KMS-11 (cell line): Measurements from ENCODE around the gene TSPO.

Experiments used
- H2AFZ ChIP-seq: fragments of 200-600 bp; sonication (generic); 2 replicates; pipeline ENCODE4 v1.6.1; 2016; ENCODE audit warnings: antibody characterized with exemption, mixed run types, low read depth
- H3K27ac ChIP-seq: fragments of 200-600 bp; sonication (generic); 2 replicates; pipeline ENCODE4 v1.6.1; 2016; ENCODE audit warnings: mild to moderate bottlenecking, mixed run types
- H3K27me3 ChIP-seq: fragments of 200-600 bp; sonication (generic); 2 replicates; pipeline ENCODE4 v1.6.1; 2017; ENCODE audit warnings: mild to moderate bottlenecking, low read depth, mixed run types, moderate library complexity; ENCODE audit not compliant: insufficient read depth
- H3K36me3 ChIP-seq: fragments of 200-600 bp; sonication (generic); 2 replicates; pipeline ENCODE4 v1.6.1; 2017; ENCODE audit warnings: mild to moderate bottlenecking, mixed run types; ENCODE audit not compliant: insufficient read depth
- H3K4me1 ChIP-seq: fragments of 200-600 bp; sonication (generic); 2 replicates; pipeline ENCODE4 v1.6.1; 2016; ENCODE audit warnings: mild to moderate bottlenecking, low read depth, mixed run types; ENCODE audit not compliant: poor library complexity, severe bottlenecking
- H3K4me2 ChIP-seq: fragments of 200-600 bp; sonication (generic); 2 replicates; pipeline ENCODE4 v1.7.0; 2016; ENCODE audit warnings: mild to moderate bottlenecking, mixed run types
- H3K4me3 ChIP-seq: fragments of 200-600 bp; sonication (generic); IDR thresholded peaks from 2 replicates; pipeline ENCODE4 v1.6.1; 2017; ENCODE audit warnings: low read depth, low read length, mixed read lengths; ENCODE audit not compliant: insufficient read depth
- H3K79me2 ChIP-seq: fragments of 200-600 bp; sonication (generic); 2 replicates; pipeline ENCODE4 v1.6.1; 2016; ENCODE audit warnings: low read depth, mixed run types; ENCODE audit not compliant: insufficient read depth
- H3K9ac ChIP-seq: fragments of 200-600 bp; sonication (generic); 2 replicates; pipeline ENCODE4 v1.6.1; 2016; ENCODE audit warnings: mild to moderate bottlenecking, mixed run types
- H4K20me1 ChIP-seq: fragments of 200-600 bp; sonication (generic); 2 replicates; pipeline ENCODE4 v1.6.1; 2016; ENCODE audit warnings: mild to moderate bottlenecking, mixed run types; ENCODE audit not compliant: insufficient read depth
- TF ChIP-seq, protein P1 (sequence below): fragments of 200-600 bp; sonication (generic); conservative IDR thresholded peaks from 2 replicates; pipeline ENCODE4 v1.6.1; 2017; ENCODE audit warnings: low read depth, mild to moderate bottlenecking, antibody characterized with exemption, low read length, moderate library complexity, mixed read lengths

Gene TSPO

DNA sequence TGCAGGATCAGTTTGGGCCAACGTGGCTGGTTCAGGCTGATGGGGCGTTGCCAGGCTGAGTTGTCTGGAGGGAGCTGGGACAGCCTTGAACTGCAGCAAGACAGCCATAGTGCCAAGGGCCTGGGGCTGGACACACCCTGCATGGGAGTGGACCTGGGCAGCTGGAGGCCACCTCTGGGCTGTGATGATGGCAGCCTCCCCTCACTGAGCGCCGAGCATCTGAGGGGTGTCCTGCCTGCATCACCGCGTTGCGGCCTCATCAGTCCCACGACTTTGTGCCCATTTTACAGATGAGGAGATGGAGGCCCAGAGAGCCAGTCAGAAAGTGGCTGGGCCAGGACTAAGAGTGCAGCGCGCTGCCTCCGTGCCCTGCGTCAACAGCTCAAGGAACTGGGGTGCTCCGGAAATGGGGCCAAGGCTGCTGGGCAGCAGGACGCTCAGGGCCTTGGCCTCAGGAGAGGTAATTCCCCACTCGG, 590 bp upstream of the TSPO start:
- Histone ChIP-seq H3K36me3 (no peaks in the 10 kb centered on the region), H2AFZ (peak overlapping the region; percentile 90), H3K27ac (no peak overlapping the region), H3K4me2 (peak overlapping the region; percentile 73), H3K9ac (no peak overlapping the region; the same call in 1 of the 2 replicates), H3K79me2 (peaks cover 4% of the 10 kb centered on the region; the same call in 1 of the 2 replicates), H3K27me3 (no peaks in the 10 kb centered on the region), H4K20me1 (no peaks in the 10 kb centered on the region), H3K4me1 (peaks cover 37% of the 10 kb centered on the region), H3K4me3 (no peak overlapping the region)
- TF ChIP-seq, protein P1, sequence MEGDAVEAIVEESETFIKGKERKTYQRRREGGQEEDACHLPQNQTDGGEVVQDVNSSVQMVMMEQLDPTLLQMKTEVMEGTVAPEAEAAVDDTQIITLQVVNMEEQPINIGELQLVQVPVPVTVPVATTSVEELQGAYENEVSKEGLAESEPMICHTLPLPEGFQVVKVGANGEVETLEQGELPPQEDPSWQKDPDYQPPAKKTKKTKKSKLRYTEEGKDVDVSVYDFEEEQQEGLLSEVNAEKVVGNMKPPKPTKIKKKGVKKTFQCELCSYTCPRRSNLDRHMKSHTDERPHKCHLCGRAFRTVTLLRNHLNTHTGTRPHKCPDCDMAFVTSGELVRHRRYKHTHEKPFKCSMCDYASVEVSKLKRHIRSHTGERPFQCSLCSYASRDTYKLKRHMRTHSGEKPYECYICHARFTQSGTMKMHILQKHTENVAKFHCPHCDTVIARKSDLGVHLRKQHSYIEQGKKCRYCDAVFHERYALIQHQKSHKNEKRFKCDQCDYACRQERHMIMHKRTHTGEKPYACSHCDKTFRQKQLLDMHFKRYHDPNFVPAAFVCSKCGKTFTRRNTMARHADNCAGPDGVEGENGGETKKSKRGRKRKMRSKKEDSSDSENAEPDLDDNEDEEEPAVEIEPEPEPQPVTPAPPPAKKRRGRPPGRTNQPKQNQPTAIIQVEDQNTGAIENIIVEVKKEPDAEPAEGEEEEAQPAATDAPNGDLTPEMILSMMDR, result no peak

DNA sequence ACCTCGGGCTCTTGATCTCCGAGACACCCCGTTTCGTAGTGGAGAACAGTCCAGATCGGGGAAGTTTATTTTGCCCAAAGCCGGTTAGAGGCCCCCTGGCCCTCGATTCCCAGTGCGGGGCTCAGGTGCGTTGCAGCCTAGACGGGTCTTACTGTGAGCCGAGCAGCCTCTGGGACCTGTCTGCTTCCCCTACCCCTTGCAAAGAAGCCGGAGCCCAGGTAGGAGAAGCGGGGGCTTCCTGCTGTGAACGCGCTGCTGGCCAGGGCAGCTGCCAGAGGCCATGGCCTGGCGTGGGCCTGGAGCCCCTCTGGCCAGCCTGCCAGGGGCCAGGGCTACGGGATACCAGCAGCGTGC, 621 bp downstream of the TSPO start:
- Histone ChIP-seq H3K9ac (peak overlapping the region; percentile 66), H3K4me2 (peak overlapping the region; percentile 73), H3K27ac (peak overlapping the region; percentile 31; the same call in 1 of the 2 replicates), H4K20me1 (no peaks in the 10 kb centered on the region), H3K4me1 (peaks cover 33% of the 10 kb centered on the region), H2AFZ (peak overlapping the region; percentile 90), H3K36me3 (no peaks in the 10 kb centered on the region), H3K4me3 (no peak overlapping the region), H3K79me2 (peaks cover 4% of the 10 kb centered on the region; the same call in 1 of the 2 replicates), H3K27me3 (no peaks in the 10 kb centered on the region)
- TF ChIP-seq, protein P1, result no peak

DNA sequence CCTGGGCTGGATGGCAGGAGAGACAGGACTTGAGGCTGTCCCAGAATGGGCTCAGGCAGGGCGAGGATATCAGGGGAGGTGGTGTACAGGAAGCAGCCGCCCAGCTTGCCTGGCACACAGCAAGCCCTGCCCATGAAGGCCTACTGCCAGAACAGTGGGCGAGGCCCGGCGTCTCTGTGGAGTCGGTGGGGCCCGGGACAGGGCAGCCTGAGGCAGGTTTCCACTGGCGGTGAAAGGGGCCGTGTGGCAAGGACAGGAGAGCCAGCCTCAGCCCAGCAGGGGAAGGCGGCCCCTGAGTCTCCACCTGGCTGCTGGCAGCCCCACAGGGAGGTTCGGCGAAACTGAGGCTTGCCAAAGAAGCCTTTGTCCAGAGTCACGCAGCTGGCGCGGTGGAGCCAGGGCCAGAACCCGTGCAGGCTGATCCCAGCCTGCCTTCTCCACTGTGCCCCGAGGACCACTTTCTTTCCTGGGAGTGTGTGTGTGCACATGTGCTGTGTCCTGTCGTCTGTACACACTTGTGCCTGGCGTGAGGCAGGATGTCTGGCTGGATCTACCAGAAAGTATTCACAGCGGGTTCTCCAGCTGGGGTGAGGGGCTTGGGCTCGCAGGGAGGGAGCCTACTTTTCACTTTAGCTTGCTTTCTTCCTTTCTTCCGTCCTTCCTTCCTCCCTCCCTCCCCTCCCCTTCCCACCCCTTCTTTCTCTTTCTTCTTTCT, 1.2 kb downstream of the TSPO start:
- no peak overlapping the region for H3K4me3 ChIP-seq
- H2AFZ ChIP-seq, result peak overlapping the region; percentile 90
- TF ChIP-seq, protein P1, result no peak
- H3K4me2 ChIP-seq, result peak overlapping the region; percentile 73
- H3K36me3 ChIP-seq, result no peaks in the 10 kb centered on the region
- peaks cover 28% of the 10 kb centered on the region for H3K4me1 ChIP-seq
- peak overlapping the region; percentile 66 for H3K9ac ChIP-seq
- no peaks in the 10 kb centered on the region for H4K20me1 ChIP-seq
- H3K27ac ChIP-seq, result peak overlapping the region; percentile 31; the same call in 1 of the 2 replicates
- H3K79me2 ChIP-seq, result peaks cover 4% of the 10 kb centered on the region; the same call in 1 of the 2 replicates
- no peaks in the 10 kb centered on the region for H3K27me3 ChIP-seq

DNA sequence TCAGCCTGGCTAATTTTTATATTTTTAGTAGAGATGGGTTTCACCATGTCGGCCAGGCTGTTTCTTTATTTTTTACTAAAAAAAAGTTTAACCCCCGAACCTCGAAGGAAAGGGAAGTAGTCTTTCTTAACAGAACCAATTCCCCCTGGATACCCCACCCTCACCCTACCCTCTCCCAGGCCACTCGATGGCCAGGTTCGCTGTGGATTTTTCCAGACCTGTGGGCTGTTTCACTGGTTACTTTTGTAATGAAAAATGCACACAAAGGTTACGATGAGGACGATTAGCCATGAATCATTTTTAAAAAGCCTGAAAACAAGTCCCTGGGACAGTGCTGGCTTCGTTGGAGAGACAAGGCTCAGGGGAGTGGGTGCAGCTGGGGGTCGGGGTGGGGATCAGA, 2.5 kb downstream of the TSPO start:
- peaks cover 4% of the 10 kb centered on the region; the same call in 1 of the 2 replicates for H3K79me2 ChIP-seq
- H3K4me1 ChIP-seq, result peaks cover 14% of the 10 kb centered on the region
- no peak overlapping the region for H2AFZ ChIP-seq
- H3K9ac ChIP-seq, result no peak overlapping the region
- H3K36me3 ChIP-seq, result no peaks in the 10 kb centered on the region
- no peaks in the 10 kb centered on the region for H4K20me1 ChIP-seq
- no peak overlapping the region for H3K4me2 ChIP-seq
- TF ChIP-seq, protein P1, result no peak
- H3K27ac ChIP-seq, result no peak overlapping the region
- no peaks in the 10 kb centered on the region for H3K27me3 ChIP-seq
- no peak overlapping the region for H3K4me3 ChIP-seq
